AG04450 (cell line): ENCODE results near the gene XAB2. TPM values are rescaled to one million over a fixed set of nuclear protein-coding genes. Genes with fewer than 3 reads are reported as not detected.

ENCODE experiments used
- CTCF ChIA-PET: fragments of 300-600, 350-600 bp; formaldehyde crosslinking; extraction: SDS; loops from one replicate; lab custom pipeline; 2022; ENCODE audit warnings: antibody characterized with exemption, inconsistent platforms; lab: Charles Lee
- POLR2A ChIA-PET: fragments of 350-600 bp; formaldehyde crosslinking; extraction: SDS; loops from one replicate; lab custom pipeline; 2021; ENCODE audit warnings: antibody characterized with exemption, inconsistent platforms; lab: Yijun Ruan, JAX
- DNase-seq: peaks from one replicate; pipeline ENCODE4 v3.0.0-alpha.2; 2011; ENCODE audit warnings: low read depth, low spot score
- H3K27ac ChIP-seq: one replicate; pipeline ENCODE4 v1.5.1; 2012; ENCODE audit warnings: low read depth, low read length, control low read depth
- H3K27me3 ChIP-seq: one replicate; pipeline ENCODE4 v1.6.0; 2012; ENCODE audit warnings: low read length; ENCODE audit not compliant: control insufficient read depth, insufficient read depth
- H3K4me3 ChIP-seq: 2 replicates; pipeline ENCODE4 v1.5.1; 2011; ENCODE audit warnings: mild to moderate bottlenecking, low read depth, low read length, control low read depth
- H3K9me3 ChIP-seq: 2 replicates; pipeline ENCODE4 v1.5.1; 2012; ENCODE audit warnings: low read length; ENCODE audit not compliant: control insufficient read depth, insufficient read depth
- polyA plus RNA-seq: library from polyadenylated mRNA; depleted of rRNA; stranded (reverse); fragments of >200 nt; gene quantifications from 2 replicates; pipeline ENCODE4 v1.2.3, GENCODE V29; 2011
- TF ChIP-seq, protein P1 (sequence below): IDR thresholded peaks from 2 replicates; pipeline ENCODE4 v1.5.1; 2011; ENCODE audit warnings: low read depth, low read length, control low read depth, inconsistent platforms

Gene XAB2
- polyA plus RNA-seq, 1 experiment = 16.3 TPM

DNA sequence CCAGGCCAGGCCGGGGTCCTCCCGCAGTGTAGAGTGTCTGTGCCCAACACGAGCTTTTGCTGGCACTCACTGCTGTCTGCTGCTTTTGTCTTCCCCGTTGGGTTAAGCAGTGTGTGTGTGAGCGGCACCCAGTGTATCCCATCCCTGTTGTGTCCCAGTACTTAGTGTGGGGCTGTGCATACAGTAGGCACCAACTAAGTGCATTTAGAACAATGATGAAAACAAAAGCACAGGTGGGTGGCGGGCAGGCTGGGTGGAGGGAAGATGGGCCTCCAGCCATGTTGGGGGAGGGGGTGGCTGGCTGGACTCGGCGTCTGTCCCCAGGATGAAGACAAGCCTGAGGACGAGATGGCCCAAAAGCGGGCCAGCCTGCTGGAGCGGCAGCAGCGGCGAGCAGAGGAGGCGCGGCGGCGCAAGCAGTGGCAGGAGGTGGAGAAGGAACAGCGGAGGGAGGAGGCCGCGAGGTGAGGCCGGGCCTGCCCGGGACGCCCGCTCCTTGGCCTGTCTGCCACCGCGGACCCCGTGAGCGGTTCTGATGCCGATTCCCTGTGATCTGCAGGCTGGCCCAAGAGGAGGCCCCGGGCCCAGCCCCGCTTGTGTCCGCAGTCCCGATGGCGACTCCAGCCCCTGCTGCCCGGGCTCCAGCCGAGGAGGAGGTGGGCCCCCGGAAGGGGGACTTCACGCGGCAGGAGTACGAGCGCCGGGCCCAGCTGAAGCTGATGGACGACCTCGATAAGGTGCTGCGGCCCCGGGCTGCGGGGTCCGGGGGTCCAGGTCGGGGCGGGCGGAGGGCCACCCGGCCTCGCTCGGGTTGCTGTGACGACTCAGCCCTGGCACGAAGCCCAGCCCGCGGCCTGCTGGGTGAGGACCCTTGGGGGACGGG lies 14.2 kb downstream of the XAB2 start:
- ChIA-PET CTCF (no interaction called here), POLR2A (no interaction called here)
- Histone ChIP-seq H3K9me3 (no peaks in the 10 kb centered on the region; the same call in 1 of the 2 replicates), H3K27me3 (no peaks in the 10 kb centered on the region), H3K4me3 (no peak overlapping the region), H3K27ac (no peak overlapping the region)
- TF ChIP-seq, protein P1, sequence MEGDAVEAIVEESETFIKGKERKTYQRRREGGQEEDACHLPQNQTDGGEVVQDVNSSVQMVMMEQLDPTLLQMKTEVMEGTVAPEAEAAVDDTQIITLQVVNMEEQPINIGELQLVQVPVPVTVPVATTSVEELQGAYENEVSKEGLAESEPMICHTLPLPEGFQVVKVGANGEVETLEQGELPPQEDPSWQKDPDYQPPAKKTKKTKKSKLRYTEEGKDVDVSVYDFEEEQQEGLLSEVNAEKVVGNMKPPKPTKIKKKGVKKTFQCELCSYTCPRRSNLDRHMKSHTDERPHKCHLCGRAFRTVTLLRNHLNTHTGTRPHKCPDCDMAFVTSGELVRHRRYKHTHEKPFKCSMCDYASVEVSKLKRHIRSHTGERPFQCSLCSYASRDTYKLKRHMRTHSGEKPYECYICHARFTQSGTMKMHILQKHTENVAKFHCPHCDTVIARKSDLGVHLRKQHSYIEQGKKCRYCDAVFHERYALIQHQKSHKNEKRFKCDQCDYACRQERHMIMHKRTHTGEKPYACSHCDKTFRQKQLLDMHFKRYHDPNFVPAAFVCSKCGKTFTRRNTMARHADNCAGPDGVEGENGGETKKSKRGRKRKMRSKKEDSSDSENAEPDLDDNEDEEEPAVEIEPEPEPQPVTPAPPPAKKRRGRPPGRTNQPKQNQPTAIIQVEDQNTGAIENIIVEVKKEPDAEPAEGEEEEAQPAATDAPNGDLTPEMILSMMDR = no peak
- DNase-seq = no peak

DNA sequence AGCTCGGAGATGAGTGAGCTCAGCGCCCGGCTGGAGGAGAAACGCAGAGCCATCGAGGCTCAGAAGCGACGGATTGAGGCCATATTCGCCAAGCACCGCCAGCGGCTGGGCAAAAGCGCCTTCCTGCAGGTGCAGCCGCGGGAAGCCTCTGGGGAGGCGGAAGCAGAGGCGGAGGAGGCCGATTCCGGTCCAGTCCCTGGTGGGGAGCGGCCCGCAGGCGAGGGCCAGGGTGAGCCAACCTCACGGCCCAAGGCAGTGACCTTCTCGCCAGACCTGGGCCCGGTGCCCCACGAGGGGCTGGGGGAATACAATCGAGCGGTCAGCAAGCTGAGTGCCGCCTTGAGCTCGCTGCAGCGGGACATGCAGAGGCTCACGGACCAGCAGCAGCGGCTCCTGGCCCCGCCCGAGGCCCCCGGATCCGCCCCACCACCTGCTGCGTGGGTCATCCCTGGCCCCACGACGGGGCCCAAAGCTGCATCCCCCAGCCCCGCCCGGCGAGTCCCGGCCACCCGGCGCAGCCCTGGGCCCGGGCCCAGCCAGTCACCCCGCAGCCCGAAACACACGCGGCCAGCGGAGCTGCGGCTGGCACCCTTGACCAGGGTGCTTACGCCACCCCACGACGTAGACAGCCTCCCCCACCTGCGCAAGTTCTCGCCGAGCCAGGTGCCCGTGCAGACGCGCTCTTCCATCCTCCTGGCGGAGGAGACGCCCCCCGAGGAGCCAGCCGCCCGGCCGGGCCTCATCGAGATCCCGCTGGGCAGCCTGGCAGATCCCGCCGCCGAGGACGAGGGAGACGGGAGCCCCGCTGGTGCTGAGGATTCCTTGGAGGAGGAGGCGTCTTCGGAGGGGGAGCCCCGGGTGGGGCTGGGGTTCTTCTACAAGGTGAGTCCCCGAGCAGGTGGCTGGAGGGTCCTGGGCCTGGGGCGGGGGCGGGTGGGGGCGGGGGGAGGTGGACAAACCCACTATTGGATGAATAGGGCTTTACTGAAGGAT lies 16.8 kb downstream of the XAB2 start:
- ChIA-PET CTCF (interaction anchor here (0.7 kb wide), 1 partner anchor 151 kb away, joined by 4 read pairs; no protein-coding TSS in a partner anchor), POLR2A (no interaction called here)
- no peaks in the 10 kb centered on the region for H3K27me3 ChIP-seq
- no peaks in the 10 kb centered on the region; the same call in 1 of the 2 replicates for H3K9me3 ChIP-seq
- no peak overlapping the region for H3K27ac ChIP-seq
- no peak for DNase-seq
- TF ChIP-seq, protein P1 = no peak
- no peak overlapping the region for H3K4me3 ChIP-seq

DNA sequence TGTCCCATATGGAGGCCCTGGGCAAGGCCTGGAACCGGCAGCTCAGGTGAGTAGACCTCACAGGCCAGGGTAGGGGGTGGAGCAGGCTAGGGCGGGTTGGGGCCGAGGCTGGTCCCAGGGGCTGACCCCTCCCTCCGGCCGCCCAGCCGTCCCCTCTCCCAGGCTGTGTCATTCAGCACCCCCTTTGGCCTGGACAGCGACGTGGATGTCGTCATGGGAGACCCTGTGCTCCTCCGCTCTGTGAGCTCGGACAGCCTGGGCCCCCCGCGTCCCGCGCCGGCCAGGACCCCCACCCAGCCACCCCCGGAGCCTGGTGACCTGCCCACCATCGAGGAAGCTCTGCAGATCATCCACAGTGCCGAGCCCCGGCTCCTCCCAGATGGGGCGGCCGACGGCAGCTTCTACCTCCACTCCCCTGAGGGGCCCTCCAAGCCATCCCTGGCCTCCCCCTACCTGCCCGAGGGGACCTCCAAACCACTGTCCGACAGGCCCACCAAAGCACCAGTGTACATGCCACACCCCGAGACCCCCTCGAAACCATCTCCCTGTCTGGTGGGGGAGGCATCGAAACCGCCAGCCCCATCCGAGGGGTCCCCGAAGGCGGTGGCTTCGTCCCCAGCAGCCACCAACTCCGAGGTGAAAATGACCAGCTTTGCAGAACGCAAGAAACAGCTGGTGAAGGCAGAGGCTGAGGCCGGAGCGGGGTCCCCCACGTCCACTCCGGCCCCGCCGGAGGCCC lies 17.6 kb downstream of the XAB2 start:
- TF ChIP-seq, protein P1 = no peak
- H3K27me3 ChIP-seq = no peaks in the 10 kb centered on the region
- ChIA-PET CTCF (interaction anchor here (0.7 kb wide), 1 partner anchor 152 kb away, joined by 4 read pairs; no protein-coding TSS in a partner anchor), POLR2A (no interaction called here)
- H3K4me3 ChIP-seq = no peak overlapping the region
- no peak overlapping the region for H3K27ac ChIP-seq
- H3K9me3 ChIP-seq = no peaks in the 10 kb centered on the region; the same call in 1 of the 2 replicates
- no peak for DNase-seq

DNA sequence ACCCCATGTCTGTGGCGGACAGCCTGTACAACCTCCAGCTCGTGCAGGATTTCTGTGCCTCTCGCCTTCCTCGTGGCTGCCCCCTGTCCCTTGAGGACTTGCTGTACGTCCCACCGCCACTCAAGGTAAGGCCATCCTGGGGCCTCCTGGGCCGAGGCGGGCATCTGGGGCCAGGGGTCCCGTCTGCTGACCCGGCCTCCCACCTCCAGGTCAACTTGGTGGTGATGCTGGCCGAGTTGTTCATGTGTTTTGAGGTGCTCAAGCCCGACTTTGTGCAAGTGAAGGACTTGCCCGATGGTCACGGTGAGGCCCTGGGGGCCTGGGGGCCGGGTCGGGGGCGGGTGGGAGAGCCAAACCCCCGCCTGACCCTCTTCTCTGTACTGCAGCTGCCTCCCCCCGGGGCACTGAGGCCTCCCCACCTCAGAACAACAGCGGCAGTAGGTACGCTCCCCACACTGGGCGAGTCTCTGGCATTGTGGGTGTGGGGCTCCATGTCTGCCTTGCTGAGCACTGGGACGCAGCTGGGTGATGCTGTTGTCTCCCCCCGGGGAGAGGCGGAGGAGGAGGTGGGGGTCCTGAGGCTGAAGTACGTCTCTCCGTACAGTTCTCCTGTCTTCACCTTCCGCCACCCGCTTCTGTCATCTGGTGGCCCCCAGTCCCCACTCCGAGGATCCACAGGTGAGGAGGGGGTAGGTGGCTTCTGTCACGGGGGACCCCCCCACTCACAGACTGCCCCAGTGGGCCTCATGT lies 18.7 kb downstream of the XAB2 start:
- Histone ChIP-seq H3K27me3 (no peaks in the 10 kb centered on the region), H3K4me3 (no peak overlapping the region), H3K27ac (no peak overlapping the region), H3K9me3 (no peaks in the 10 kb centered on the region; the same call in 1 of the 2 replicates)
- POLR2A ChIA-PET = no interaction called here
- no peak for DNase-seq
- CTCF ChIA-PET = no interaction called here
- TF ChIP-seq, protein P1 = no peak
